Glomerular visceral epithelial cell (primary cell): Measurements from ENCODE around the gene KIAA0232.

Experiments used
- DNase-seq: peaks from one replicate; pipeline ENCODE4 v3.0.0-alpha.2; 2016; ENCODE audit errors: extremely low spot score

Gene KIAA0232

DNA sequence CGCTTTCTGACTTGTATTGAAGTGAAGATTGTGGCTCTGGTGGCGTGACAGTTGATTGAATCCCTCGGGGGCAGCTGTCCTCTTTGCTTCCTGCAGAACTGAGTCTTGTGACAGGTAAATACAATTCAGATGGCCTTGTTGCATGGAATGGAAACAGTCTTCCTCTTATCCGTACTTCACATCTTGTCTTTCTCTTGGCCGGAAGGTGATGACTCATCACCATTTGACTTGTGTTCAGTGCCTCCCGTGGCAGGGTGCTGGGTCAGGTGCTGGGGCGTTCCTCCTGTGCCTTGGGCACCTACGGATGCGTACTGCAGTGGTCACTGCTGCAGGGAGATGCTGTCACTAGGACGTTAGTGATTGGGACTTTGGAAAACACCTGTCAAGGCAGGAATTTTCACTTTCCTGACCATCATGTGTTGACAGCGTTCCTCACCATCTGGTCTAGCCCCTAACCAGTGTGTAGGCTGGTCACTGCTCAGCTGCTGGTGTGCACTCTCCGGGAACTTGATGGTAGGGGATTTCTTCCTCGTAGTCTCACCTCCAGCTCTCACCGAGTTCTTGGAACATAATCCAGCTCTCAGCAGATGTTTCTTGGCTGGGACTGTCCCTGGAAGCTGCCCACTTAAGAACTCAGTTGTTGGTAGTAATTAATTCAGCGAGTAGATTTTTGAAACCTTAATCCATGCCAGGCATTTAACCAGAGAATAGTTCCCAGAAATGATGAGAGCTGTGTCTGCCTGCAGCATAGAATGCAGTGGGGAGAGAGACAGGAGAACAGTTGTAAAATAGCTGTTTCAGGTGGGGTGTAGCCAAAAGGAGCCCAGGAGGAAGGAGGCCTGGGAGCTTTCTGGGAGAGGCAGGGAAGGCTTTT is 134.3 kb downstream of the KIAA0232 start:
- peak; percentile 35 for DNase-seq

- DNase-seq, result peak; percentile 61
Measured at GRCh38 chr4:6917461-6918271, 135.1 kb downstream of the KIAA0232 start.

GRCh38 chr4:6918338-6918737 is 135.8 kb downstream of the KIAA0232 start:
- no peak for DNase-seq

DNA sequence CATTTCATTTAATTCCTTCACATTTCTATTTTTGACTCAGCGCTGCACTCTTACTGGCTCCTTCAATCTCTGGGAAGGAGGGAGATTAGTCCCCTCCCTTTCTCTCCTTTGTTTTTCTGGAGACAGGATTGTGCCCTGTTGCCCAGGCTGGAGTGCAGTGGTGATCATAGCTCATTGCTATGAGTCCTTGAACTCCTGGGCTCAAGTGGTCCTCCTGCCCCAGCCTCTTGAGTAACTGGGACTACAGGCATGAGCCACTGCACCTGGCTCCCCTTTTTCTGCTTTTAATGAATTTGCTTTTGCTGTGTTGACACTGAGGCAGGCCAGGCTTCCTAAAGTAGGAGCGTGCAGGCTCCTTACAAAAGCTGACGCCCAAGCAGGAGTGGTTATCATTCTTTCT is 137.6 kb downstream of the KIAA0232 start:
- DNase-seq, result no peak

DNA sequence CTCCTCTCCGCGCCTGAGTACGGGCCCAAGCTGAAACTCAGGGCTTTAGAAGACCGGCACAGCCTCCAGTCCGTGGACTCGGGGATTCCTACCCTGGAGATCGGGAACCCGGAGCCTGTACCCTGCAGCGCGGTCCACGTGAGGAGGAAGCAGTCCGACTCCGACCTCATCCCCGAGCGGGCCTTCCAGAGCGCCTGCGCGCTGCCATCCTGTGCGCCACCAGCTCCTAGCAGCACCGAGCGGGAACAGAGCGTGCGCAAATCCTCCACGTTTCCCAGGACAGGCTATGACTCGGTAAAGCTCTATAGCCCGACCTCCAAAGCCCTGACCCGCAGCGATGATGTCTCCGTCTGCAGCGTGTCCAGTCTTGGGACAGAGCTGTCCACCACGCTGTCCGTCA is 141.0 kb downstream of the KIAA0232 start:
- DNase-seq, result no peak

DNA sequence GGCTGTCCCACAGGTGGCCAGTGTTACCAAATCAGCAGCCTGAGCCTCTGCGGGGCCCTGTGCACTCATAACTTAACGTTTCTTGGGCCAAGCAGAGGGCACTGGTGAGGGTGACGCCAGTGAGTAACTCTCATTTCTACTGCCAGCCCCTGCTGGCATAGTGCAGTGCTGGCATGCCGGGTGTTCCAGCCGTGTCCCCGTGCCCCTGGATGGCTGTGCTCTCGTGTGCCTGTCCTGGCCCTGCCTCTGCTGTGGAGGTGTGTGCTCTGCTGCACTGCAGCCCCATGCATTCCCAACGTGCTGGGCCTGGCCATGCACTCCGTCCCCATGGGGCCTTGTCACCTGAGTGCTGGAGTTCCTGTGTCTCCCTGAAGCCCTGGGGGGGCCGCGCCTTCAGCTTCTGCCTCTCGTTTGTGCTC is 141.8 kb downstream of the KIAA0232 start:
- no peak for DNase-seq

- no peak for DNase-seq
Measured at GRCh38 chr4:6925357-6925836, 142.9 kb downstream of the KIAA0232 start.

DNA sequence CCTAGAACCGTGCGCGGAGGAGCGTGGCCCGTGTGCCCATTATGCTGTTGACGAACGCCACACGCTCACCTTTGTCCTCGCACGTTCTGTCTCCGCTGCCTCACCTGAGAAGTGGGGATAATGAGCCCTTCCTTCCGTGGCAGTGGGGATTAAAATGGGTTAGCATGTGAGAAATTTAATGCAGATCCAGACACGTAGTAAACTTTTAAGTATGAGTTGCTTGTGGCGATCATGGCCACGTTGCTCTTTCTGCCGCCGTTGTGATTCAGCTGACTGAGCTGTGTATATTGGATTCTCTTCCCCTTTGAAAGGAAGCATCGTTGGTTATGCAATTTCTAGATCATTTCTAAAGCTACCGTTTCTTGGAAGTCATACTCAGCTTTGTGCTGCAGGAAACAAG is 143.6 kb downstream of the KIAA0232 start:
- DNase-seq, result no peak

GRCh38 chr4:6926681-6927478 is 144.4 kb downstream of the KIAA0232 start:
- DNase-seq, result peak; percentile 28

DNA sequence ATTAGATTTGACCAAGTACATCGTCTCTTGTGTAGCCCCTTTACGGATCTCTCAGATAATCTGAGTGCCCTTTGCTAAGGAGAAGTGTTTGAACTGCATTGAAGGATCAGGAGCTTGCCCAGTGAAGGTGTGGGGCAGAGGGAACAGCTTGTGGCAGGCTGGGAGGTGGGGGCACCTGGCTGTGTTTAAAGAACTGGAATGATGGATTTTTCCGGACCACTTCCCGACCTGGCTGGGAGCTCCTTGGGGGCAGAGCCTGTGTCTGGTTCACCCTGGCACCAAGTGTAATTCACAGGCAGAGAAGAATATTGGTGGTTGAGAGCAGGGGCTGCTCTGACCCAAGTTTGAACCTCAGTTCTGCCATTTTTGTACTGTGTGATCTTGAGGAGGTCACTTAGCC is 145.6 kb downstream of the KIAA0232 start:
- DNase-seq, result no peak

GRCh38 chr4:6929339-6929811 is 146.8 kb downstream of the KIAA0232 start:
- no peak for DNase-seq

- no peak for DNase-seq
Measured at GRCh38 chr4:6929812-6930464, 147.4 kb downstream of the KIAA0232 start.

GRCh38 chr4:6932475-6932874 is 149.9 kb downstream of the KIAA0232 start:
- no peak for DNase-seq

DNA sequence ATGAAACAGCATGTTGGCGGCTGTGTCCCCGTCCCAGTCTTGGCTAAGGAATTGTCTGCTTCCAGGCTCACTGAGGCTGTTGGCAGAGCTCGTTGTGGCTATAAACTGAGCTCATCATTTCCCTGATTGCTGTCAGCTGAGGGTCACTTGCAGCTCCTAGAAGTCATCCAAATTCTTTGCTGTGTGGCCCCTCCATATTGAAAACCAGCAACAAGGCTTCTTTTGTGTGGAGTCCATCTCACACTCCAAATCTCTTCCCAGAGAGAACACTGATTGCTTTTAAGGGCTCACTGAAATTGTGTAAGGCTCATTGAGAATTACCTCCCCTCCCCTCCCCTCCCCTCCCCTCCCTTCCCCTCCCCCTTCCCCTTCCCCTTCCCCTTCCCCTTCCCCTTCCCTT is 150.4 kb downstream of the KIAA0232 start:
- no peak for DNase-seq
